Activated CD8-positive, alpha-beta T cell treated with anti-CD3 and anti-CD28 coated beads for 36 hours (primary cell): Measurements from ENCODE around the gene IGLON5. TPM values are rescaled to one million over a fixed set of nuclear protein-coding genes. Genes with fewer than 3 reads are reported as not detected.

Experiments used
- ATAC-seq: fragments of 200-7000 bp; cut with Tn5 transposase; one replicate; pipeline ENCODE4 v1.10.0; 2021; ENCODE audit warnings: mild to moderate bottlenecking, moderate library complexity
- CTCF ChIA-PET: fragments of 350-600 bp; sonication (Branson Sonifier 250); formaldehyde crosslinking; loops from one replicate; lab custom pipeline; 2021; ENCODE audit warnings: antibody characterized with exemption; lab: Charles Lee
- POLR2A ChIA-PET: fragments of 350-600 bp; sonication (Branson Sonifier 250); formaldehyde crosslinking; loops from one replicate; lab custom pipeline; 2021; ENCODE audit warnings: antibody characterized with exemption; lab: Charles Lee
- DNase-seq: peaks from one replicate; pipeline ENCODE4 v3.0.0-alpha.2; 2020
- H3K27ac Mint-ChIP-seq: one replicate; pipeline ENCODE4 v1.8.0; 2021; ENCODE audit warnings: mild to moderate bottlenecking, mixed read lengths
- H3K27me3 Mint-ChIP-seq: one replicate; pipeline ENCODE4 v1.8.0; 2021; ENCODE audit warnings: mixed read lengths
- H3K36me3 Mint-ChIP-seq: one replicate; pipeline ENCODE4 v1.8.0; 2021; ENCODE audit warnings: low read depth, mixed read lengths
- H3K4me1 Mint-ChIP-seq: one replicate; pipeline ENCODE4 v1.8.0; 2021; ENCODE audit warnings: low read depth, mixed read lengths
- H3K4me3 Mint-ChIP-seq: one replicate; pipeline ENCODE4 v1.8.0; 2021; ENCODE audit warnings: mild to moderate bottlenecking, moderate library complexity, mixed read lengths
- H3K9me3 Mint-ChIP-seq: one replicate; pipeline ENCODE4 v1.8.0; 2021; ENCODE audit warnings: mixed read lengths
- CTCF ChIP-seq: fragments of 200-600 bp; IDR thresholded peaks from one replicate; pipeline ENCODE4 v1.8.0; 2022; ENCODE audit warnings: antibody characterized with exemption, mild to moderate bottlenecking
- intact Hi-C: fragments of 100-400 bp; cut with micrococcal nuclease; formaldehyde crosslinking; loops from one replicate; pipeline ENCODE4 v1.10.0; 2022
- total RNA-seq, 2 experiments: library from RNA; stranded (reverse); gene quantifications; one replicate each; pipeline ENCODE4 v1.2.3, GENCODE V29; 2021

IGLON5 gene
- total RNA-seq, 2 experiments from 2014 or later: 0.16 to 0.23 TPM

GRCh38 chr19:51372649-51373504, 61.4 kb downstream of the IGLON5 start, which contains the start of gene NKG7:
TSS of gene NKG7 (minus strand) at chr19:51372654. CDS start at chr19:51372535, 119 bp downstream.
- H3K36me3 Mint-ChIP-seq: peaks cover 37% of the 10 kb centered on the region
- no peaks in the 10 kb centered on the region for H3K27me3 Mint-ChIP-seq
- ChIA-PET CTCF (interaction anchor here (0.8 to 2.1 kb wide), 5 partner anchors 8 to 49 kb away, joined by 4 to 6 read pairs (median 5); no protein-coding TSS in a partner anchor), POLR2A (interaction anchor here (0.6 to 5.1 kb wide), 14 partner anchors 9 to 75 kb away, joined by 3 to 40 read pairs (median 4); partner anchors contain the start of genes C19orf84 and LIM2)
- intact Hi-C loops: loop anchor here (2.0 kb wide), 1 partner anchor 68 kb away; no protein-coding TSS in a partner anchor
- peaks cover 62% of the 10 kb centered on the region for H3K4me1 Mint-ChIP-seq
- DNase-seq (peak; percentile 96), ATAC-seq (peak; percentile 83)
- H3K9me3 Mint-ChIP-seq: peaks cover 3% of the 10 kb centered on the region
- peak within 1 kb of the TSS; percentile 98 for H3K4me3 Mint-ChIP-seq
- H3K27ac Mint-ChIP-seq: peak within 1 kb of the TSS; percentile 94
- no peak for TF ChIP-seq CTCF

GRCh38 chr19:51375504-51376221, 64.2 kb downstream of the IGLON5 start:
- ChIA-PET POLR2A (interaction anchor here (1.1 kb wide), 1 partner anchor 20 kb away, joined by 3 read pairs; no protein-coding TSS in a partner anchor), CTCF (interaction anchor here (1.4 kb wide), 1 partner anchor 23 kb away, joined by 3 read pairs; no protein-coding TSS in a partner anchor)
- intact Hi-C loops: no loop called here
- TF ChIP-seq CTCF: no peak
- peaks cover 65% of the 10 kb centered on the region for H3K4me1 Mint-ChIP-seq
- peaks cover 3% of the 10 kb centered on the region for H3K9me3 Mint-ChIP-seq
- no peaks in the 10 kb centered on the region for H3K27me3 Mint-ChIP-seq
- peak overlapping the region; percentile 72 for H3K4me3 Mint-ChIP-seq
- DNase-seq (peak; percentile 77), ATAC-seq (peak; percentile 12)
- H3K27ac Mint-ChIP-seq: peak overlapping the region; percentile 94
- peaks cover 23% of the 10 kb centered on the region for H3K36me3 Mint-ChIP-seq

GRCh38 chr19:51377422-51377821, 66.0 kb downstream of the IGLON5 start:
- ATAC-seq: no peak
- H3K4me1 Mint-ChIP-seq: peaks cover 65% of the 10 kb centered on the region
- POLR2A ChIA-PET: interaction anchor here (1.2 kb wide), 1 partner anchor 17 kb away, joined by 3 read pairs; no protein-coding TSS in a partner anchor

GRCh38 chr19:51380379-51380778, 68.9 kb downstream of the IGLON5 start:
- intact Hi-C loops: no loop called here
- H3K27me3 Mint-ChIP-seq: no peaks in the 10 kb centered on the region
- peaks cover 5% of the 10 kb centered on the region for H3K36me3 Mint-ChIP-seq
- no peak for TF ChIP-seq CTCF
- no peak overlapping the region for H3K4me3 Mint-ChIP-seq
- CTCF ChIA-PET: interaction anchor here (1.6 to 2.6 kb wide), 2 partner anchors 11 to 13 kb away, joined by 4 to 8 read pairs; no protein-coding TSS in a partner anchor
- POLR2A ChIA-PET: interaction anchor here (0.9 to 2.2 kb wide), 4 partner anchors 9 to 14 kb away, joined by 3 to 11 read pairs (median 4); no protein-coding TSS in a partner anchor
- H3K9me3 Mint-ChIP-seq: peaks cover 9% of the 10 kb centered on the region
- H3K4me1 Mint-ChIP-seq: peaks cover 39% of the 10 kb centered on the region
- ATAC-seq (no peak), DNase-seq (no peak)
- peak overlapping the region; percentile 56 for H3K27ac Mint-ChIP-seq

More at GRCh38 chr19:51377422-51377821, 66.0 kb downstream of the IGLON5 start:
- Mint-ChIP-seq H3K36me3 (peaks cover 12% of the 10 kb centered on the region), H3K27me3 (no peaks in the 10 kb centered on the region), H3K4me3 (no peak overlapping the region), H3K27ac (no peak overlapping the region), H3K9me3 (peaks cover 9% of the 10 kb centered on the region)
- no peak for TF ChIP-seq CTCF
- no peak for DNase-seq
- intact Hi-C loops: no loop called here
- CTCF ChIA-PET: no interaction called here

Other genes with a start within 250 kb of the IGLON5 start
- gene KLK13, start 246.6 kb upstream of the IGLON5 start, total RNA-seq: not detected
- under 1 TPM; 0.32 to 0.43 TPM for gene KLK14, start 228.8 kb upstream of the IGLON5 start, total RNA-seq
- gene CTU1, start 203.2 kb upstream of the IGLON5 start, total RNA-seq: 10 to 100 TPM; 10.6 to 11.1 TPM
- gene SIGLEC9, start 186.7 kb upstream of the IGLON5 start, total RNA-seq: under 1 TPM; 0.40 to 0.65 TPM
- not detected for gene SIGLEC7, start 169.3 kb upstream of the IGLON5 start, total RNA-seq
- gene CD33, start 86.6 kb upstream of the IGLON5 start, total RNA-seq: under 1 TPM in 1 of 2 experiments, not detected in 1; 0.54 TPM
- gene SIGLECL1, start 60.6 kb upstream of the IGLON5 start, total RNA-seq: not detected
- 1 to 10 TPM; 3.6 to 3.7 TPM for gene VSIG10L, start 30.5 kb downstream of the IGLON5 start, total RNA-seq
- 100 to 1,000 TPM; 151 to 162 TPM for gene ETFB, start 54.7 kb downstream of the IGLON5 start, total RNA-seq
- gene CLDND2, start 57.4 kb downstream of the IGLON5 start, total RNA-seq: 1 to 10 TPM; 5.0 to 5.4 TPM
- gene NKG7, start 61.0 kb downstream of the IGLON5 start, total RNA-seq: 100 to 1,000 TPM; 258 to 283 TPM
- gene LIM2, start 76.3 kb downstream of the IGLON5 start, total RNA-seq: 1 to 10 TPM; 1.4 to 2.6 TPM
- not detected for gene C19orf84, start 78.9 kb downstream of the IGLON5 start, total RNA-seq
- gene SIGLEC10, start 106.0 kb downstream of the IGLON5 start, total RNA-seq: under 1 TPM in 1 of 2 experiments, not detected in 1; 0.32 TPM
- not detected for gene SIGLEC8, start 146.8 kb downstream of the IGLON5 start, total RNA-seq
- not detected for gene CEACAM18, start 166.9 kb downstream of the IGLON5 start, total RNA-seq
- under 1 TPM; 0.34 to 0.43 TPM for gene SIGLEC12, start 190.2 kb downstream of the IGLON5 start, total RNA-seq
- not detected for gene SIGLEC6, start 220.0 kb downstream of the IGLON5 start, total RNA-seq